Neuron (in vitro differentiated cells): Measurements from ENCODE around the gene ASPA.

ENCODE experiments used
- H2AFZ ChIP-seq: one replicate; pipeline ENCODE4 v1.6.1; 2013; ENCODE audit warnings: low read depth, mild to moderate bottlenecking, inconsistent platforms, low read length, moderate library complexity
- H3K27me3 ChIP-seq: one replicate; pipeline ENCODE4 v1.6.1; 2013; ENCODE audit warnings: low read length; ENCODE audit not compliant: insufficient read depth
- H3K36me3 ChIP-seq: one replicate; pipeline ENCODE4 v1.6.1; 2013; ENCODE audit warnings: low read length; ENCODE audit not compliant: insufficient read depth
- H3K4me1 ChIP-seq: one replicate; pipeline ENCODE4 v1.6.1; 2013; ENCODE audit warnings: low read length; ENCODE audit not compliant: insufficient read depth
- H3K4me3 ChIP-seq: 2 replicates; pipeline ENCODE4 v1.5.1; 2013; ENCODE audit warnings: mild to moderate bottlenecking, low read length, moderate library complexity
- H3K9me3 ChIP-seq: one replicate; pipeline ENCODE4 v1.6.1; 2013; ENCODE audit warnings: low read length

The ASPA gene

DNA sequence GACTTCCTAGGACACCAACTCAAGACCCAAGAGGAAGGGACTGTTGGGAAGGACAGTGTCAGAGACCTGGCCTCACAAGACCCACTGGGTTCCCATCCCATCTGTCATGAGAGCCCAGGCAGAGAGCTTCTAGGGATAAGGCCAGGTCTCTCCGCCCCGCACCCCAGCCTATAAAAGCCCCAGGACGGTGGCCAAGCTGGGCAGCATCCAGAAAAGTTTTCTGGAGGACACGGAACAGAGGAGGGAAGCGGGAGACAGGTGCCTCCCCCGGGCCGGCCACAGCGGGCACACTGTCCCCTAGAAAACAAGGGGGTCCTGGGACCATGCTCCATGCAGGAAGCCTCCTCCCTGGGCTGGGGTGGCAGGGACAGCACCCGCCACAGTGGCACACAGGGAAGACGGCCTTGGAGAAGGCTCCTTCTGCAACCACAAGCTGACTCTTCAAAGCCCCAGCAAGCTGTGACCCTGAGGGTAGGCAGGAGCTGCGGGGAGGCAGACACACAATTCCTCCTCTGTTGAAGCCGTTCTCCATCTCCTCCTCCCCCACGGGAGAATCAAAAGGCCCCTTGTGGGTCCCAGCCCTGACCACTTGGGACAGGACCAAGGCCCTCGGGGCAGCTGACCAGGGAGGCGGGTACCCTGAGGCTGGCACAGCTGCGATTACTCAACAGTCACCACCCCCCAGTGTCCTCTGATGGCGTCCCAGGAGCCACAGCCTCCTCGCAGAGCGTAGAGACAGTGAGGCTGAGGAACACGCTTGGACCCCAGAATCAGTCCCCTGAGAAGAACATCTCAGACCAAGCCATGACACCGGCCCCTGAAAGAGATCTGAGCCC, 55.7 kb downstream of the ASPA start:
- Histone ChIP-seq H3K9me3 (no peaks in the 10 kb centered on the region), H3K36me3 (no peaks in the 10 kb centered on the region), H3K27me3 (no peaks in the 10 kb centered on the region), H2AFZ (no peak overlapping the region), H3K4me1 (peaks cover 26% of the 10 kb centered on the region), H3K4me3 (no peak overlapping the region)

DNA sequence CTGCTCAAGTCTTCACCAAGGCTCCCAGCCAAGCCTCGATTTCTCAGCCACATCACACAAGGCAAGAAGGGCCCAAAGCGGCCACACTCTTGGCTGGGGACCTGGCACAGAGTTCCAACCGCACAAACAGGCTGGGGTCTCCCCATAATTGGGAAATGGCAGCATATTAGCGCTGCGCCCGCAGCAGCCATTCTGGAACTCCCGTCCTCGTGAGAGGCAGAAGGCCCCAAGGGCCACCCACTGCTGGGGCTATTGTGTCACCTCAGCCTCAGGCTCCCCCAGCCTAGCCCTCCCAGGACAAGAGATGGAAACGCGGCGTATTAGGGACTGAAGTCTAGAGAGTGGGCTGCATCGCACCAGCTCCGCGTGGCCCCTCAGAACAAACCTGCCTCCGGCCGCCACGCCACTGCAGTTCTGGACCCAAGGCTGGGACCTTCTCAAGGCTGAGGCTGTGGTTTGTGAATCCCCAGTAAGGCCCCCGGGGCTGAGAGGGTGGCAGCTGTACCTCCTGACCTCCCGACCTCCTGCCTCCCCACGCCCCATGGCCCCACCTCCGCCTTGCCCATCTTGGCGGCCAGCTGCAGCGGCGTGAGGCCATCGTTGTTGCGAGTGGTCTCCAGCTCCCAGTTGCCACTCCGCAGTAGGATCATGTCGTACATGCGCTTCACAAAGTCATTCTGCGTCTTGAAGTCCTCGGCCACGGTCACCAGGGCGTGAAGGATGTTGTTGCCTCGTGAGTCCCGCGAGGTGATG, 56.5 kb downstream of the ASPA start:
- Histone ChIP-seq H2AFZ (no peak overlapping the region), H3K27me3 (no peaks in the 10 kb centered on the region), H3K4me3 (no peak overlapping the region), H3K4me1 (peaks cover 26% of the 10 kb centered on the region), H3K9me3 (no peaks in the 10 kb centered on the region), H3K36me3 (no peaks in the 10 kb centered on the region)

DNA sequence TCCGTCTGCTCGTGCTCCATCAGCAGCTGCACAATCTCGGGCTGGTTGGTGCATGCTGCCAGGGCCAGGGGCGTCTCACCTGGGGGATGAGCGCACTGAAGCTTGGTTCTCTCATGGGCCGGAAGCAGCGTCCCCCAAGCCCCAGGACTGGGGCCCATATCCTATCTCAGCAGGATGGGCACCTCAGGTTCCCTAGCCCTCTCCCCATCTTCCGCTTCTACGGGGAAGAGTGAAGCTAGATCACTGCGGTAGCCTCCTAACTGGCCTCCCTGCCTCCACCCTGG, 57.0 kb downstream of the ASPA start:
- Histone ChIP-seq H3K27me3 (no peaks in the 10 kb centered on the region), H3K9me3 (no peaks in the 10 kb centered on the region), H2AFZ (no peak overlapping the region), H3K4me3 (no peak overlapping the region), H3K36me3 (no peaks in the 10 kb centered on the region), H3K4me1 (peaks cover 26% of the 10 kb centered on the region)

DNA sequence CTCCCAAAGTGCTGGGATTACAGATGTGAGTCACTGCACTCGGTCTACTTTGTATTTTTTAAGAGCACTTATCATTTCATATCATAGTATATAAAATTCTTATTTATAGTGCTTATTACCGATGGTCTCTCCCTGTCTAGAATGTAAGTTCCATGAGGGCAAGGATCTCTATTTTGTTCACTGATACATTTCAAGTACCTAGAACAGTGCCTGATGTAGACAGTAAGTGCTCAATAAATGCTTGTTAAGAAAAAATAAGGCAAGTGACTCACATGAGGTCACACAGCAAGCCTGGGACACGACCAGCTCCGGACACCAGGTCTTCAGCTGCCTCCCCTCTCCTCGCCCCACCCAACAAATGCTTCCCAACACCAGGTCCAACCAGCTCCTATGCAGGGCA, 58.0 kb downstream of the ASPA start:
- Histone ChIP-seq H3K9me3 (no peaks in the 10 kb centered on the region), H2AFZ (no peak overlapping the region), H3K36me3 (no peaks in the 10 kb centered on the region), H3K27me3 (no peaks in the 10 kb centered on the region), H3K4me3 (no peak overlapping the region), H3K4me1 (peaks cover 18% of the 10 kb centered on the region)

DNA sequence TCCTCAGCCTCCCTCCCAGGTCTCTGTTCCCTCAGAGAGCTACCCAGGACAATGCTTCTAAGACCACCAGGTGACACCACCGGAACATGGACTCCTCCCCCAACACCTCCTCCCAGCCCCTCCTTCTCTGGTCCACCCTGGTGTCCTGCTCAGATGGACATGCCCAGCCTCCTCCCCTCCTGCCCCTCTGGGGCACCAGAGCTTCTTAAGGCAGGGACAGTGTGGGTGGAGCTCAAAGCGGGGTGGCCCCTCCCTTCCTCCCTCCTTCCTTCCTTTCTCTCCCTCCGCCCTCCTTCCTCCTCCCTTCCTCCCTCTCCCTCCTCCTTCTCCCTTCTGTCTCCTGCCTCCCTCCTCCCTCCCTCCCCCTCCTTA, 59.1 kb downstream of the ASPA start:
- Histone ChIP-seq H2AFZ (no peak overlapping the region), H3K4me1 (peaks cover 7% of the 10 kb centered on the region), H3K9me3 (no peaks in the 10 kb centered on the region), H3K27me3 (no peaks in the 10 kb centered on the region), H3K36me3 (no peaks in the 10 kb centered on the region), H3K4me3 (no peak overlapping the region)

DNA sequence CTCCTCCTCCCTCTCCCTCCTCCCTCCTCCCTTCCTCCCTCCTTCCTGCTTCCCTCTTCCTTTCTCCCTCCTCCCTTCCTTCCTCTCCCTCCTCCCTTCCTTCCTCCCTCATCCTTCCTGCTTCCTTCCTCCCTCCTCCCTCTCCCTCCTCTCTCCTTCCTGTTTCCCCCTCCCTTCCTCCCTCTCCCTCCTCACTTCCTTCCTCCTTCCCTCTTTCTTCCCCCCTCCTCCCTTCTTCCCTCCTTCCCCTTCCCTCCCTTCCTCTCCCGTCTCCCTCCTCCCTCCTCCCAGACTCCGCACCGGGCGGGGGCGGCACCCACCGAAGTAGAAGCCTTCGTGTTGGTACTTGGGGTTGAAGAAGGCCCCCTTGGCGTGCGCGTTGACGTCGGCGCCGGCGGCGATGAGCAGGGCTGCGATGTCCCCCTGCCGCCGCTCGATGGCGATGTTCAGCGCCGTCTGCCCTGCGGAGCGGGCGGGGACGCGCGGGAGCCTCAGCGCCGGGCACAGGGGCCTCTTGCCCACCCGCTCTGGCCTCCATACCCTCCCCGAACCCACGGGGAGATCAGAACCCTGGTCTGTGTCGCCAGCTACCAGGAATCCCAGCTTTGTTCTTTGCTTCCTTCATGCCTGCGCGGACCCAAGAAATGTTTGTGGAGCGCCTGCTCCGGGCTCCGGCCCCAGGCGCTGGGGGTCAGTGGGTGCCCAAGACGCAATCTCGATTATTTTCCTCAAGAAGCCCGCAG, 59.6 kb downstream of the ASPA start:
- Histone ChIP-seq H2AFZ (peak overlapping the region; percentile 71), H3K27me3 (no peaks in the 10 kb centered on the region), H3K4me1 (peaks cover 2% of the 10 kb centered on the region), H3K9me3 (no peaks in the 10 kb centered on the region), H3K4me3 (peak overlapping the region; percentile 9), H3K36me3 (no peaks in the 10 kb centered on the region)

DNA sequence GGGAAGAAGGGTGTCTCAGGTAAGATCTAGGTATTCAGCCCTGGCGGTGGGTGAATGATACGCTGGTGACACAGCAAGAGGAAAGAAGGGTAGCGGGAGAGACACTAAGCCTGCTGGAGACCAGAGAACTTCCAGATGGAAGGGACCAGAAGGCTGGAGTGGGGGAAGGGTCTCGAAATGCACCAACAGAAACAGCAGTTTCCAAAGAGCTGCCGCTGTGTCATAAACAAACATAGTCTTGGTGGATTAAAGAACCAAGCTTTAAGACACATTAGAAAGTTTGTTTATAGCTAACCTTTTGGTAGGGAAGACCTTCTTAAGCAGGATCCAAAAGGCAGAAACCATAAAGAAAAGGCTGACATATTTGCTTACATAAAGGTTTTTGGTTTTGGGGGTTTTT, 60.9 kb downstream of the ASPA start:
- Histone ChIP-seq H3K36me3 (no peaks in the 10 kb centered on the region), H3K27me3 (no peaks in the 10 kb centered on the region), H3K4me3 (no peak overlapping the region), H3K4me1 (no peaks in the 10 kb centered on the region), H3K9me3 (no peaks in the 10 kb centered on the region), H2AFZ (no peak overlapping the region)

DNA sequence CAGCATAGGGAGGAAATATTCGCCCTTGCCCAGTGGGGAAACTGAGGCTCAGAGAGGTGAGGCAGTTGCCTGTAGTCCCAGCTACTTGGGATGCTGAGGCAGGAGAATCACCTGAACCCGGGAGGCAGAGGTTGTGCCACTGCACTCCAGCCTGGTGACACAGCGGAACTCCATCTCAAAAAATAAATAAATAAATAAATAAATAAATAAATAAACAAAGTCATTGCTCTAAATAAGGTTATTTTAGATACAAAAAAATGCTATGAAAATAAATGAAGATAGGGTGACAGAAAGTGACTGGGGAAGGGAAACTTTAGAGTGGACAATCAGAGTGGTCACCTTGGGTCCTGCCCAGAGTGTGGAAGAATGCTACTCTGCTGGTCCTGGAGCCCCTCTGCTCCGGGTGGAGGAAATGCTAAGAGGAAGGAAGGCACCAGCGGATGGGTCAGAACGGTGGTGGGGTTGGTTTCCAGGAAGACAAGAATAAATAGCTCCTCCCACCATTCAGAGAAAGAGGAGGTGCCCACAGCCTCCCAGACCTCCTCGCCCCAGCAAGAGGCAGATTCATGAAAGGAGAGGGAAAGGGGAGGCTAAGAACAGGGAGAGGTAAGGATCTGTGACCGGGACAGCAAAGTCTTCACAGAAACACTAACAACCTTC, 64.2 kb downstream of the ASPA start:
- Histone ChIP-seq H3K4me1 (no peaks in the 10 kb centered on the region), H2AFZ (no peak overlapping the region), H3K27me3 (no peaks in the 10 kb centered on the region), H3K36me3 (no peaks in the 10 kb centered on the region), H3K4me3 (no peak overlapping the region), H3K9me3 (no peaks in the 10 kb centered on the region)

DNA sequence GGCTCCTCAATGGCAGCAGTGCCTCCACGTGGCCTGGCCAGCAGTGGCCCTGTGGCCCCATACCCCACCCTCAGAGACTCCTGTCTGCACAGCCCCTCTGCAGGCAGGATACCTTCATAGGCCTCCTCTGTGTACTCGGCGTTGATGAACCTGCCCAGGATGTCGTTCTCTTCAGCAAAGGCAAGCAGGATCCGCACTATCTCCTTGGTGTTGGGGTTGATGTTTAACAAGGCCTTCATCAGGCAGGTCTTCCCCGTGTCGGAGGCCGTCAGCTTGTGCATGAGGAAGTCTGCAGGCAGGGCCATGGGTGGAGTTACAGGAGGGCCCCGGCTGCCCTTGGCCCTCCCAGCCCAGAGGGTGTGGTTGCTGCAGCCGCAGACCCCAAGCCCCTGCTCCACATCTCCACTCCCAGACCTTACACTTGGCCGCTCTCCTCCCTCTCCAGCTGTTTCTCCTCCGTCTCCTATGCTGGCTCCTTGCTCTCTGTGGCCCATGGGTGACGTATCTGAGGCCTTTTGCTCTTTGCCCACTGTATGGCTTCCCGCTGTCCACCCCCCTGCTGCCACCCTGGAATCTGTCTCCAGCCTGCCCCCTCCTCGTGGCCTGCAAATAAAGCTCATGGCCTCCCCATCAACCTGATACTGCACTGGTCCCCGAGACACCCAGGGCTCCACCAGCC, 66.8 kb downstream of the ASPA start:
- Histone ChIP-seq H2AFZ (no peak overlapping the region), H3K9me3 (no peaks in the 10 kb centered on the region), H3K36me3 (no peaks in the 10 kb centered on the region), H3K27me3 (no peaks in the 10 kb centered on the region), H3K4me3 (no peak overlapping the region), H3K4me1 (no peaks in the 10 kb centered on the region)

DNA sequence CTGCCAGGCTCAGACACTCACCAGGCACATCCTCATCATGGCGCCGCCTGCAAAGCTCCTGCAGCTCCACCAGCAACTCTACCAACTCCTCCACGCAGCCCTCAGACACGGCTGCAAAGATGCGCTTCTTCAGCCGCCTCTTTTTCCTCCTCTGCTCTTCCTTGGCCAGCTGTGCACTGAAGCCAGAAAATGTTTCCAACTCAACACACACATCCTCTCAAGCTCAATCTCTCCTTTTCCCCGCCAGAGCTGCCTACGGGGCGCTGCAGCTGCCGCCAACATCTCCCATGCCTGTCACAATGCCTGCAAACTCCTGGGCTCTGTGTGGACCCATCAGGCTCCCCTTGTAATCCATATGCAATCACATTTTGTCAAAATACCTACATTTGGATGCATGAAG, 67.7 kb downstream of the ASPA start:
- Histone ChIP-seq H3K4me1 (no peaks in the 10 kb centered on the region), H3K9me3 (no peaks in the 10 kb centered on the region)

DNA sequence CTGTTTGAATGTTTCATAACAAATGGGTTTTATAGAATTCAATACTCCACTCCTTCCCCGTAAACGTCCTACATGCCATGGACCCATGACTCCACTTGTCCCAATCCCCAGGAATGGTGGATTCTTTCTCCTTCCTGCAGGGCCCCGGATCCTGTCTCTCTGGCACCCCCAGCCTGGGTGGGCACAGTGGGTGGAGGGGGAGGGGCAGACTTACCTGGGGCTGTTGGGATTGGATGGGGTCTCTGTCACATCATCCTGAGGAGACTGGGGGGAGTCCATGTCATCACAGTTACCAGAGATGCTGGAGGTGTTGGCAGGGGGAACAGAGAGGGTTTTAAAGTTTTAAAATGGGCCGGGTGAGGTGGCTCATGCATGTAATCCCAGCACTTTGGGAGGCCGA, 68.6 kb downstream of the ASPA start:
- no peak overlapping the region for H3K4me3 ChIP-seq
- no peak overlapping the region for H2AFZ ChIP-seq
- no peaks in the 10 kb centered on the region for H3K36me3 ChIP-seq
- H3K9me3 ChIP-seq = no peaks in the 10 kb centered on the region
- H3K4me1 ChIP-seq = no peaks in the 10 kb centered on the region
- no peaks in the 10 kb centered on the region for H3K27me3 ChIP-seq

More for the DNA sequence above, 67.7 kb downstream of the ASPA start:
- Histone ChIP-seq H3K36me3 (no peaks in the 10 kb centered on the region), H3K27me3 (no peaks in the 10 kb centered on the region), H2AFZ (no peak overlapping the region), H3K4me3 (no peak overlapping the region)

DNA sequence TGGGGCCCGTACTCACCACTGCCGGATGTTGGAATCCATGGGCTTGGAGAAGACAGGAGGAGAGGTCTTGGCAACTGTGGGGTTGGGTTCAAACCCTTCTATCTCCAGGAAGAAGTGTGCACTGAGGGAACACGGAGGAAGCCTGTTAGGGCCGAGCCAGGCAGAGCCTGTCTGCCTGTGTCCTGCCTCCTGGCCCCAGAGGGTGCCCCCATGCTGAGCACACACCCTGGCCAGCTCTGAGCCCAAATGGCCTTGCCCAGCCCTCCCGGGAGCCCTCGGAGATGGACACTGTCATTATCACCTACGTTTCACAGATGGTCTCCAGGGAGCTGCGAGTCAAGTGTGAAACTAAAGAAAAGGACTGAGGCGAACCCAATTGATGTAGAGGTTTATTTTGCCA, 69.4 kb downstream of the ASPA start:
- Histone ChIP-seq H3K36me3 (no peaks in the 10 kb centered on the region), H3K9me3 (no peaks in the 10 kb centered on the region), H3K4me3 (no peak overlapping the region), H3K27me3 (no peaks in the 10 kb centered on the region), H3K4me1 (no peaks in the 10 kb centered on the region), H2AFZ (no peak overlapping the region)
